Cardiac septum (tissue), 1 donor: Measurements from ENCODE around the gene ATF6. TPM values are rescaled to one million over a fixed set of nuclear protein-coding genes. Genes with fewer than 3 reads are reported as not detected.
"Not testable (repeated sequence)": the region's sequence is repeated elsewhere in the genome, so short reads cannot be mapped to it uniquely, and the experiment has no call there.

Source experiments
- DNase-seq: peaks from one replicate; pipeline ENCODE4 v3.0.0-alpha.2; 2020; ENCODE audit warnings: low spot score
- intact Hi-C: fragments of 100-400 bp; cut with DNase I; formaldehyde crosslinking; loops from one replicate; pipeline ENCODE4 v1.14.0; 2022
- total RNA-seq: library from RNA; stranded (reverse); fragmentation: NEBNext Ultra II Directional; extraction: Animal tissue kit (Norgen Biotek cat#: 25700); gene quantifications from one replicate; pipeline ENCODE4 v1.2.1, GENCODE V29; 2021
- donor health status: DM: no; HTN: no; CAD: no.

Gene ATF6
- total RNA-seq, 1 donor from 2014 or later, result 14.9 TPM

DNA sequence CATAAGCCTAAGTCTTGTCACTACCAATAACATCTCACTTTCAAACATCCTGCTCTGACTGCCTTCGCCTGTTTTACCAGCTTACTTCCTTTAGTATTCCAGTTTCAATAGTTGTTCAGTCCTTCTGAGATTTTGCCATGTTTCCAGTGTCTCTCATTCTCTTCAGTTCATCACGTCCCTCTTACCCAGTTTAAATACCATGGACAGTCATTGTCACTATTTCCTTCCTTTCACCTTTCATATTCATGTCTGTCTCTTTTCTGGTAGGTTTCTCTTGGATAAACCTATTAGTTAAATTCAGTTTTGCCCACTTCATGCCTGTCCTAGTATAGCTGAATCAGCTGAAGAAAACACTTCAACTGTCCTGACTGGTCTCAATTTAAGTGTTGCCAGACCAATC lies 5.9 kb downstream of the ATF6 start:
- intact Hi-C loops, result no loop called here
- DNase-seq, result no peak

- DNase-seq, result no peak
- intact Hi-C loops, result no loop called here
Measured at GRCh38 chr1:161772397-161772796, 6.3 kb downstream of the ATF6 start.

DNA sequence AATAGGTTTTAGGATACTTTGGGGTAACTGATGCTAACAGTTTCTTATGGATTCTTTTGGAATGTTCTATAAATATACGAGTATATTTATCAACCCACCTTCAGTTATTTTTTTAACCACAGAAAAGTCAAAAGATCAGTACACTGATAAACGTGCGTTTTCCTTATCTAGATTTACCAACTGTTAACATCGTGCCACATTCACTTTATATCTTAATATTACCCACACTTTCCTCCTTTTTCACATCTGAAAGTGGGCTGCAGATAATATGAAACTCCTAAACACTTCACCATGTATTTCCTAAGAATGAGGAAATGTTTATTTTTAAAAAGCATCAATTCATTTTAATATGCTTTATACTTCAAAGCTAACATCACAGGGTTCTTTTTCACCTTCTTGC lies 7.7 kb downstream of the ATF6 start:
- intact Hi-C loops, result no loop called here
- DNase-seq, result no peak

GRCh38 chr1:161777261-161777660 lies 11.1 kb downstream of the ATF6 start:
- intact Hi-C loops, result no loop called here
- no peak for DNase-seq

GRCh38 chr1:161778522-161778921 lies 12.4 kb downstream of the ATF6 start:
- intact Hi-C loops, result no loop called here
- DNase-seq, result no peak

GRCh38 chr1:161779393-161779792 lies 13.3 kb downstream of the ATF6 start:
- DNase-seq, result no peak
- intact Hi-C loops, result no loop called here

DNA sequence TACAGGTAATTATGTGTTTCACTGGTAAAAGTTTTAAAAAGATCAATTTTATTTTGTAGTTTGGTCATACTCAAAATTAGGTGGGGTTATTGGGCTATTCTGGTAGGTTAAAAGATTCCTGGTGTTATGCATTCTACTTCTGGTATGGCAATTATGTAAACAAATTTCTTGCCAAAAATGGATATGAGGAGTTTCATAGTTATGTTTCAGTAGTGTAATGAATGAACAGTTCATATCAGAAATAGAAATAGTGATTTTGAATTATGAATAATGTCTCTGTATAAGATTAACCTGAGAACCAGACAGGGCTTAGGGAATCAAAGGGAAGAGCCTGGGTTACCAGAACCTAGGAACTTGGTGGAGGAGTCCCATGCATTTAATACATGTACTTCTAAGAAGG lies 15.9 kb downstream of the ATF6 start:
- intact Hi-C loops, result no loop called here
- no peak for DNase-seq

GRCh38 chr1:161782886-161783285 lies 16.8 kb downstream of the ATF6 start:
- intact Hi-C loops, result no loop called here
- no peak for DNase-seq

DNA sequence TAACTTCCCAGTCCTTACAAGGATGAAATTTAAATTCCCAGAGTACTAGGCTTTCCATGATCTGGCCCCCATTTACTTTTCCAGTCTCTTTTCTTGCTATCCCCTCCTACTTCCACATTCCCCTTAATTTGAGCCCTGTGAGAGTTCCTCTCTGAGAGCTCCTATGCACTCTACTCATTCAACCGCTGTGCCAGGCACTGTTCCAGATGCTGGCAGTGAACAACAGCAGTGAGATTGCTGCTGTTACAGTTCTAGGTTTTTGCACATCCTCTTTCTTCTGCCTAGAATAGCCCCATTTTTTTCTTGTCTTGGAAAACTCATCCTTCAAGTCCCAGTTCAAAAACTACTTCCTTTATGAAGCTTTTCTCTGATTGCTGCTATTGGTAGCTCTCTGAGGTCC lies 18.8 kb downstream of the ATF6 start:
- intact Hi-C loops, result no loop called here
- DNase-seq, result no peak

GRCh38 chr1:161787355-161787754 lies 21.2 kb downstream of the ATF6 start:
- DNase-seq, result no peak
- intact Hi-C loops, result no loop called here

- intact Hi-C loops, result no loop called here
- DNase-seq, result no peak
Measured at GRCh38 chr1:161790587-161791317, 24.6 kb downstream of the ATF6 start.

DNA sequence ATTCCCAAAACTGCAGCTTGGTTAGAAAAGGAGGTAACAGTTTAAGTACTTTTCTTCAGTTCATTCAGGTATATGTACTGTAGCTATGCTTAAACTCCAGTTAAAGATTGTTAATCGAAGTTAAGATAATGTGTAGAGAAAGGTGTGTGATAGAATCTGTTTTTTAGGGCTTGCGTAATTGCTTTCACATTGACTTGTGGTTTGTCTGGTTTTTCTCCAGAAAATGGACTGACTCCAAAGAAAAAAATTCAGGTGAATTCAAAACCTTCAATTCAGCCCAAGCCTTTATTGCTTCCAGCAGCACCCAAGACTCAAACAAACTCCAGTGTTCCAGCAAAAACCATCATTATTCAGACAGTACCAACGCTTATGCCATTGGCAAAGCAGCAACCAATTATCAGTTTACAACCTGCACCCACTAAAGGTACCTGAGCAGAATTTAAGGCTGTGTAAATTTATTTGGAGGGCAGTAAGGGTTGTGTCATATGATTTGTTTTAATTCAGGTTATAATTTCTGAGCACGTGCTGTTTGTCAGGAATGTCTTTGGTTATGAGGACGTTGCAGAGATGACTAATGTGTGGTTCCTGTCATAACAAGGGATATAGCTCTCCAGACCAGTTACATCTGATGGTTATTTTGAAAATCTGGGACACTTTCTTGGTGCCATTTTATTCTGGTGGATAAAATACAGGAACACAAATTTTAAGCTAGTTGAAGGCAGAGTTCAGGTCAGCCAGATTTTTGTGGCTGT lies 26.0 kb downstream of the ATF6 start:
- intact Hi-C loops, result loop anchor here (2.0 kb wide), 1 partner anchor 245 kb away; no protein-coding TSS in a partner anchor
- DNase-seq, result no peak

GRCh38 chr1:161792740-161793139 lies 26.6 kb downstream of the ATF6 start:
- intact Hi-C loops, result loop anchor here (2.0 kb wide), 1 partner anchor 244 kb away; no protein-coding TSS in a partner anchor
- DNase-seq, result no peak

DNA sequence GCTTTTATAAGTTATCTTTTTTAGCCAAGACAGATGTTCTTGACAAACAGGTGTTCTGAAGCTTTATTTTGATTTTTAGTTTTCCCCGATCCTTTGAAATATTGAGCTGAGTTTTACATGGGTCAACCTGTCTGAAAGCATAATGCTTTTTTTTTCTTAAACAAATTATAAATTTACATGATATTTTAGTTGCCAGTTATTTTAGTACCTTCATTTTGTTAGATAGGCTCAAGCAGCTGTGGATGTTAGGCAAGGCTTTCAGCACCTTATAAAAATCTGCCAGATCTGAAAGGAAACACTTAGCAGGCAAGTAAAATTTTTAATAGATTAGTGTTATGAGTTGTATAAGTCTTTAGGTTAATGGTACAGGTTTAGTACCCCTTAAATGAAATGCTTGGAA lies 33.7 kb downstream of the ATF6 start:
- intact Hi-C loops, result no loop called here
- DNase-seq, result no peak

GRCh38 chr1:161801955-161802354 lies 35.8 kb downstream of the ATF6 start:
- DNase-seq, result no peak
- intact Hi-C loops, result no loop called here

- no peak for DNase-seq
- intact Hi-C loops, result no loop called here
Measured at GRCh38 chr1:161803181-161803580, 37.1 kb downstream of the ATF6 start.

GRCh38 chr1:161805399-161806197 lies 39.5 kb downstream of the ATF6 start:
- DNase-seq, result no peak
- intact Hi-C loops, result no loop called here

GRCh38 chr1:161809202-161809601 lies 43.1 kb downstream of the ATF6 start:
- DNase-seq, intact Hi-C loops: not testable (repeated sequence)

DNA sequence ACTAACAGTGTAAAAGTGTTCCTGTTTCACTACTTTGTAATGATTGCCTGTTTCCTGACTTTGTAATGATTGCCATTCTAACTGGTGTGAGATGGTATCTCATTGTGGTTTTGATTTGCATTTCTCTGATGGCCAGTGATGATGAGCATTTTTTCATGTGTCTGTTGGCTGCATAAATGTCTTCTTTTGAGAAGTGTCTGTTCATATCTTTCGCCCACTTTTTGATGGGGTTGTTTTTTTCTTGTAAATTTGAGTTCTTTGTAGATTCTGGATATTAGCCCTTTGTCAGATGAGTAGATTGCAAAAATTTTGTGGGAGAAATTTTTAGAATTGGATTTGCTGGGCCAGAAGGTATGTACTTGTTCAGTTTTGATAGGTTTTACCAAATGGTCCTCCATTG lies 43.5 kb downstream of the ATF6 start:
- intact Hi-C loops, DNase-seq: not testable (repeated sequence)

DNA sequence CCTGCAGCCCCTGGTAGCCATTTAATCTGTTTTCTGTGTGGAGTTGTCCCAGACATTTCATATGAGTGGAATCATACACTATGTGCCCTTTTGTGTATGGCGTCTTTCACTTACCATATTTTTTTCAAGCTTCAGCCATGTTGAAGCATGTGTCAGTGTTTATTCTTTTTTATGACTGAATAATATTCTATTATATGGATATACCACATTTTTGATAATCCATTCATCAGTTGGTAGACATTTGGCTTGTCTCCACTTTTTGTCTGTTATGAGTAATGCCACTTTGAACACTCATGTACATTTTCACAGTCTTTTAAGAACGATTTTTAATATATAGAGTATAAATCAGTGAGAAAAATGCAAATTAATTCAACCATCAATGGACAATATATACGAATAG lies 44.7 kb downstream of the ATF6 start:
- intact Hi-C loops, result no loop called here
- no peak for DNase-seq
